WI38 (cell line): ENCODE data around the gene PMVK.

ENCODE experiments used
- H3K4me3 ChIP-seq: 2 replicates; pipeline ENCODE4 v1.5.1; 2011; ENCODE audit warnings: low read depth, mild to moderate bottlenecking, control low read depth, low read length
- CTCF ChIP-seq: IDR thresholded peaks from 2 replicates; pipeline ENCODE4 v1.5.1; 2012; ENCODE audit warnings: low read depth, mild to moderate bottlenecking, control low read depth, low read length

PMVK gene

GRCh38 chr1:154938604-154939399 is 2.3 kb upstream of the PMVK start:
- H3K4me3 ChIP-seq: no peak overlapping the region
- no peak for TF ChIP-seq CTCF

DNA sequence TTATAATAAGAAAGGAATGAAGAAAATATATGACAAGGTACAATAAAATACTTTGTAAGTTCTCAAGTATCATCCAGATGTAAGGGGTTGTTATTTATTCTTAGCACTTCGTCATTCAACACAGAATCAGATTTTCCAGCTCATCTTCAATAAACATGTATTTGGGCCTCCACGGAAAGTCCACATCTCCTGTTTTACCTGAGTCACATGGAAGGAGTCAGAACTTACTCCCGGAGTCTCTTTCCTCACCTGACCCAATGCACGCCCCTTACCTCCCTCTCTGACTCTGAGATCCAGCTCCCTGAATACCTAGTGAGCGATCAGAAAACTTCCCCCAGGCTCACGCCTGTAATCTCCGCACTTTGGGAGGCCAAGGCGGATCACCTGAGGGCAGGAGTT is 1.5 kb upstream of the PMVK start:
- H3K4me3 ChIP-seq: peak overlapping the region; percentile 80
- no peak for TF ChIP-seq CTCF

GRCh38 chr1:154937085-154937987 is 817 bp upstream of the PMVK start:
- H3K4me3 ChIP-seq: peak overlapping the region; percentile 80
- no peak for TF ChIP-seq CTCF

DNA sequence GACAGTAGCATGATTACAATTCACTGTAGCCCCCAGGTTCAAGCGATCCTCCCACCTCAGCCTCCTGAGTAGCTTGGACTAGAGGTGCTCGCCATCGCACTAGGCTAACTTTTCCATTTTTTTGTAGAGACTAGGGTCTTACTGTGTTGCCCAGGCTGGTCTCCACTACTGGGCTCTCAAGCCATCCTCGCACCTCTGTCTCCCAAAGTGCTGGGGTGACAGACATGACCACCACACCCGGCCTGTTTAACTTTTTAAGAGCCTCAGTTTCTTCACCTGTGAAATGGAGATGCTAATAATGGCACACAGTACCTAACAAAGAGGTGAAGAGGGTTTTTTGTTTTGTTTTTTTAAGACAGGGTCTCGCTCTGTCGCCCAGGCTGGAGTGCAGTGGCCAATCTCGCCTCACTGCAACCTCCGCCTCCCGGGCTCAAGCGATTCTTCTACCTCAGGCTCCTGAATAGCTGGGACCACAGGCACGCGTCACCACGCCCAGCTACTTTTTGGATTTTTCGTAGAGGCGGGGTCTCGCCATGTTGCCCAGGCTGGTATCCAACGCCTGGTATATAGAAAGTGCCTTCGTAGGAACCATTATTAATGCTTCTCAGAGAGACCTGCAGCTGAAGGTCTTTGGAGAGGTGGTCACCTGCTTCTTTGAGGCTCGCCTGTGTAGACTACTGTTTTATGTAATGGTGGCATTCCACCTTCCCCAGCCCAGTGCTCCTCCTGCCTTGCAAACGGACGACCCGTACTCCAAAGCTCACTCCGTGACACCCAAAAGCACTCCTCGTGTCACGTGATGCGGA is 567 bp downstream of the PMVK start:
- no peak for TF ChIP-seq CTCF
- peak overlapping the region; percentile 80 for H3K4me3 ChIP-seq

DNA sequence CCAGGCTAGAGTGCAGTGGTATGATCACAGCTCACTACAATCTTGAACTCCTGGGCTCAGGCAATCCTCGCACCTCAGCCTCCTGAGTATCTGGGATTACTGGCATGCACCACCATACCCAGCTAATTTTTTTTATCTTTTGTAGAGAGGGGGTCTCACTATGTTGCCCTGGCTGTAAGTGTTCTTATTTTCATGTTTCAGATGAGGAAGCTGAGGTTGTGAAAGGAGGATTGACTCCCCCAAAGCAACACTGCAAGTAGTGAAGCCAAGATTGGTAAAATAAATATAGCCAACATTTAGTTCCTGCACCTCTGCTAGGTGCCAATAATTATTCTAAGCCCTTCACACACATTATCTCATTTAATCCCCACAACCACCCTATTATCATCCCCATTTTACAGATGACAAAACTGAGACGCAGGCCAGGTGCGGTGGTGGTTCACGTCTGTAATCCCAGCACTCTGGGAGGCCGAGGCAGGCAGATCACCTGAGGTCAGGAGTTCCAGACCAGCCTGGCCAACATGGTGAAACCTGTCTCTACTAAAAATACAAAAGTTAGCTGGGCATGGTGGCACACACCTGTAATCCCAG is 2.1 kb downstream of the PMVK start:
- TF ChIP-seq CTCF: no peak
- H3K4me3 ChIP-seq: no peak overlapping the region

GRCh38 chr1:154931940-154932487 is 4.5 kb downstream of the PMVK start:
- H3K4me3 ChIP-seq: no peak overlapping the region
- no peak for TF ChIP-seq CTCF
